Lower leg skin (tissue), 3 donors: ENCODE measurements around the gene PDZD7.

Experiments
- POLR2A ChIP-seq, 2 donors: fragments of 450-650 bp; IDR thresholded peaks; one replicate each; pipeline ENCODE4 v1.6.1; 2016 to 2017; ENCODE audit warnings: antibody characterized with exemption in 2 of 2, mild to moderate bottlenecking in 1 of 2, moderate library complexity in 1 of 2
- TF ChIP-seq, protein P1 (sequence below), 3 donors: fragments of 450-650 bp; IDR thresholded peaks; one replicate each; pipeline ENCODE4 v1.5.1; 2016; ENCODE audit warnings: antibody characterized with exemption in 3 of 3, mild to moderate bottlenecking in 3 of 3, moderate library complexity in 2 of 3

DNA sequence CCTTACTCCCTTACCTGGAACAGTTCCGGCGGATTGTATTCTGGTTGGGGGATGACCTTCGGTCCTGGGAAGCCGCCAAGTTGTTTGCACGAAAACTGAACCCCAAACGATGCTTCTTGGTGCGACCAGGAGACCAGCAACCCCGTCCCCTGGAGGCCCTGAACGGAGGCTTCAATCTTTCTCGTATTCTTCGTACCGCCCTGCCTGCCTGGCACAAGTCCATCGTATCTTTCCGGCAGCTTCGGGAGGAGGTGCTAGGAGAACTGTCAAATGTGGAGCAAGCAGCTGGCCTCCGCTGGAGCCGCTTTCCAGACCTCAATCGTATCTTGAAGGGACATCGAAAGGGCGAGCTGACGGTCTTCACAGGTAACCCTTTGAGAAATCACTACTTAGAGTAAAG is 41.8 kb downstream of the PDZD7 start:
- TF ChIP-seq, protein P1, sequence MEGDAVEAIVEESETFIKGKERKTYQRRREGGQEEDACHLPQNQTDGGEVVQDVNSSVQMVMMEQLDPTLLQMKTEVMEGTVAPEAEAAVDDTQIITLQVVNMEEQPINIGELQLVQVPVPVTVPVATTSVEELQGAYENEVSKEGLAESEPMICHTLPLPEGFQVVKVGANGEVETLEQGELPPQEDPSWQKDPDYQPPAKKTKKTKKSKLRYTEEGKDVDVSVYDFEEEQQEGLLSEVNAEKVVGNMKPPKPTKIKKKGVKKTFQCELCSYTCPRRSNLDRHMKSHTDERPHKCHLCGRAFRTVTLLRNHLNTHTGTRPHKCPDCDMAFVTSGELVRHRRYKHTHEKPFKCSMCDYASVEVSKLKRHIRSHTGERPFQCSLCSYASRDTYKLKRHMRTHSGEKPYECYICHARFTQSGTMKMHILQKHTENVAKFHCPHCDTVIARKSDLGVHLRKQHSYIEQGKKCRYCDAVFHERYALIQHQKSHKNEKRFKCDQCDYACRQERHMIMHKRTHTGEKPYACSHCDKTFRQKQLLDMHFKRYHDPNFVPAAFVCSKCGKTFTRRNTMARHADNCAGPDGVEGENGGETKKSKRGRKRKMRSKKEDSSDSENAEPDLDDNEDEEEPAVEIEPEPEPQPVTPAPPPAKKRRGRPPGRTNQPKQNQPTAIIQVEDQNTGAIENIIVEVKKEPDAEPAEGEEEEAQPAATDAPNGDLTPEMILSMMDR (IDR thresholded peaks at IDR 0.05), result no peak
- no peak for TF ChIP-seq POLR2A (IDR thresholded peaks at IDR 0.05)
